Heart left ventricle (tissue), 13 donors: ENCODE results near the gene RYK.

Experiments used
- POLR2A ChIP-seq, 2 donors: fragments of 450-650 bp; IDR thresholded peaks; one replicate each; pipeline ENCODE4 v1.6.1; 2017; ENCODE audit warnings: antibody characterized with exemption in 2 of 2, mild to moderate bottlenecking in 2 of 2, moderate library complexity in 2 of 2
- TF ChIP-seq, protein P1 (sequence below), 12 donors: fragments of 200-600 bp; sonication (generic) in 4 of 12; IDR thresholded peaks; one replicate each; pipeline versions ENCODE4 v1.5.0 to v1.8.0; 2018 to 2022; ENCODE audit warnings: antibody characterized with exemption in 12 of 12, mild to moderate bottlenecking in 5 of 12
- donor health status: ischemic (EF 13 %, LVEDD 7.1; RV severe dilation, severe dysfunction).
- donor health status: DM: no; HTN: yes; CAD: no.
- donor health status: DM: no; HTN: no; CAD: no.
- donor health status: ischemic (EF 25% LVEDD 6.9; RV normal size, moderate dysfunction).
- donor health status: ischemic (EF 25% LVEDD 5.7; RV mildly dilated, moderate dysfunction).
- donor health status: ischemic (EF 35%, LVEDD 5.7; RV mildly dilated, moderate dysfunction).
- donor health status: nonischemic (EF 11% LVEDD 7.7; RV severe dilation, severe dysfunction).
- donor health status: DM: yes; HTN: yes; CAD: no.
- donor health status: PGD.
- donor health status: ischemic (EF 29% LVEDD 5.4; RV normal size, mild dysfunction).
- donor health status: nonischemic (EF 23%, LVEDD 6.1; RV moderate dilation, normal function).

GRCh38 chr3:134197681-134198261 is 52.9 kb downstream of the RYK start:
- TF ChIP-seq, protein P1, sequence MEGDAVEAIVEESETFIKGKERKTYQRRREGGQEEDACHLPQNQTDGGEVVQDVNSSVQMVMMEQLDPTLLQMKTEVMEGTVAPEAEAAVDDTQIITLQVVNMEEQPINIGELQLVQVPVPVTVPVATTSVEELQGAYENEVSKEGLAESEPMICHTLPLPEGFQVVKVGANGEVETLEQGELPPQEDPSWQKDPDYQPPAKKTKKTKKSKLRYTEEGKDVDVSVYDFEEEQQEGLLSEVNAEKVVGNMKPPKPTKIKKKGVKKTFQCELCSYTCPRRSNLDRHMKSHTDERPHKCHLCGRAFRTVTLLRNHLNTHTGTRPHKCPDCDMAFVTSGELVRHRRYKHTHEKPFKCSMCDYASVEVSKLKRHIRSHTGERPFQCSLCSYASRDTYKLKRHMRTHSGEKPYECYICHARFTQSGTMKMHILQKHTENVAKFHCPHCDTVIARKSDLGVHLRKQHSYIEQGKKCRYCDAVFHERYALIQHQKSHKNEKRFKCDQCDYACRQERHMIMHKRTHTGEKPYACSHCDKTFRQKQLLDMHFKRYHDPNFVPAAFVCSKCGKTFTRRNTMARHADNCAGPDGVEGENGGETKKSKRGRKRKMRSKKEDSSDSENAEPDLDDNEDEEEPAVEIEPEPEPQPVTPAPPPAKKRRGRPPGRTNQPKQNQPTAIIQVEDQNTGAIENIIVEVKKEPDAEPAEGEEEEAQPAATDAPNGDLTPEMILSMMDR (IDR thresholded peaks at IDR 0.05): peak; percentile 58 to 84 (median 71)
- TF ChIP-seq POLR2A (IDR thresholded peaks at IDR 0.05): no peak
